Astrocyte of the spinal cord (primary cell): ENCODE data around the gene TIMM13.

Experiments used
- DNase-seq: peaks from one replicate; pipeline ENCODE4 v3.0.0; 2011; ENCODE audit warnings: low read depth, low spot score
- H3K4me3 ChIP-seq: 2 replicates; pipeline ENCODE4 v1.5.1; 2011; ENCODE audit warnings: low read depth, mild to moderate bottlenecking, low read length, moderate library complexity
- CTCF ChIP-seq: IDR thresholded peaks from 2 replicates; pipeline ENCODE4 v1.5.1; 2012; ENCODE audit warnings: low read depth, mild to moderate bottlenecking, low read length, inconsistent platforms
- in situ Hi-C: cut with HindIII; loops from 2 replicates; pipeline ENCODE4 v1.10.0; 2017; ENCODE audit warnings: low sequenced_read_pairs

The TIMM13 gene

GRCh38 chr19:2454199-2454961, 27.0 kb upstream of the TIMM13 start:
- no peak overlapping the region for H3K4me3 ChIP-seq
- TF ChIP-seq CTCF, result no peak
- DNase-seq, result no peak
- in situ Hi-C loops, result no loop called here

GRCh38 chr19:2453431-2454025, 26.1 kb upstream of the TIMM13 start:
- H3K4me3 ChIP-seq, result no peak overlapping the region
- TF ChIP-seq CTCF, result no peak
- in situ Hi-C loops, result no loop called here
- no peak for DNase-seq

- no peak for DNase-seq
- in situ Hi-C loops, result no loop called here
- H3K4me3 ChIP-seq, result no peak overlapping the region
- no peak for TF ChIP-seq CTCF
Observed at GRCh38 chr19:2451741-2452140, 24.4 kb upstream of the TIMM13 start.

GRCh38 chr19:2451138-2451537, 23.8 kb upstream of the TIMM13 start:
- in situ Hi-C loops, result no loop called here
- DNase-seq, result no peak
- TF ChIP-seq CTCF, result no peak

GRCh38 chr19:2449019-2449418, 21.6 kb upstream of the TIMM13 start:
- no peak for TF ChIP-seq CTCF
- no peak for DNase-seq

More at GRCh38 chr19:2451138-2451537, 23.8 kb upstream of the TIMM13 start:
- no peak overlapping the region for H3K4me3 ChIP-seq

GRCh38 chr19:2446381-2446780, 19.0 kb upstream of the TIMM13 start:
- no peak for TF ChIP-seq CTCF
- H3K4me3 ChIP-seq, result no peak overlapping the region
- no peak for DNase-seq
- in situ Hi-C loops, result no loop called here

More at GRCh38 chr19:2449019-2449418, 21.6 kb upstream of the TIMM13 start:
- in situ Hi-C loops, result no loop called here
- no peak overlapping the region for H3K4me3 ChIP-seq
